HepG2 (cell line): Measurements from ENCODE around the gene CCDC142. TPM values are rescaled to one million over a fixed set of nuclear protein-coding genes. Genes with fewer than 3 reads are reported as not detected.

Experiments used
- ATF5 ChIP-seq: sonication (generic); formaldehyde crosslinking; IDR thresholded peaks from 2 replicates; pipeline ENCODE4 v1.4.0; 2020; ENCODE audit warnings: mild to moderate bottlenecking, low read depth, missing genetic modification reagents
- DMTF1 ChIP-seq: sonication (generic); formaldehyde crosslinking; IDR thresholded peaks from 2 replicates; pipeline ENCODE4 v1.4.0; 2020; ENCODE audit warnings: mild to moderate bottlenecking, missing genetic modification reagents
- FLYWCH1 ChIP-seq: sonication (generic); formaldehyde crosslinking; IDR thresholded peaks from 2 replicates; pipeline ENCODE4 v1.8.1; 2023; ENCODE audit warnings: mild to moderate bottlenecking, missing genetic modification reagents
- HMG20B ChIP-seq: conservative IDR thresholded peaks from 2 replicates; pipeline ENCODE4 v1.6.1; 2016; ENCODE audit warnings: missing genetic modification reagents, missing compliant biosample characterization
- HNF4A ChIP-seq: sonication (generic); formaldehyde crosslinking; IDR thresholded peaks from 2 replicates; pipeline ENCODE4 v1.4.0; 2020; ENCODE audit warnings: missing genetic modification reagents
- KLF11 ChIP-seq: IDR thresholded peaks from 2 replicates; pipeline ENCODE4 v1.6.1; 2016; ENCODE audit warnings: missing compliant biosample characterization
- NFIB ChIP-seq: sonication (generic); formaldehyde crosslinking; IDR thresholded peaks from 2 replicates; pipeline ENCODE4 v1.9.0; 2021; ENCODE audit warnings: missing genetic modification reagents, mild to moderate bottlenecking, borderline replicate concordance
- REL ChIP-seq: sonication (generic); formaldehyde crosslinking; conservative IDR thresholded peaks from 2 replicates; pipeline ENCODE4 v1.8.0; 2022; ENCODE audit warnings: mild to moderate bottlenecking, missing genetic modification reagents, moderate library complexity
- SOX5 ChIP-seq: IDR thresholded peaks from 2 replicates; pipeline ENCODE4 v1.6.1; 2016; ENCODE audit warnings: borderline replicate concordance
- TFE3 ChIP-seq: IDR thresholded peaks from 2 replicates; pipeline ENCODE4 v1.6.1; 2016
- ZBTB46 ChIP-seq: sonication (generic); formaldehyde crosslinking; IDR thresholded peaks from 2 replicates; pipeline ENCODE4 v1.4.0; 2020; ENCODE audit warnings: mild to moderate bottlenecking, missing genetic modification reagents, borderline replicate concordance
- ZGPAT ChIP-seq: IDR thresholded peaks from 2 replicates; pipeline ENCODE4 v1.6.1; 2016; ENCODE audit warnings: mild to moderate bottlenecking
- ZNF101 ChIP-seq: sonication (generic); formaldehyde crosslinking; IDR thresholded peaks from 2 replicates; pipeline ENCODE4 v1.4.0; 2020; ENCODE audit warnings: mild to moderate bottlenecking, low read depth, missing genetic modification reagents, borderline replicate concordance
- ZNF691 ChIP-seq: sonication (generic); formaldehyde crosslinking; IDR thresholded peaks from 2 replicates; pipeline ENCODE4 v1.4.0; 2020; ENCODE audit warnings: missing genetic modification reagents, low read depth, mild to moderate bottlenecking, borderline replicate concordance
- ZNF720 ChIP-seq: sonication (generic); formaldehyde crosslinking; IDR thresholded peaks from 2 replicates; pipeline ENCODE4 v1.4.0; 2020; ENCODE audit warnings: missing genetic modification reagents
- polyA plus RNA-seq, 8 experiments: library from polyadenylated mRNA; depleted of rRNA in 3 of 8; stranded (reverse) in 7 of 8; unstranded in 1 of 8; fragments of >200 nt; fragmentation: Illumina TruSeq in 4 of 8; extraction: Trizol in 4 of 8; gene quantifications; 2 replicates each; pipeline versions ENCODE4 v1.2.1 to v1.2.3, GENCODE V29; 2011 to 2016; ENCODE audit warnings: low read depth in 4 of 8, missing spikeins in 1 of 8, mixed read lengths in 1 of 8; ENCODE audit not compliant: insufficient read depth in 1 of 8
- total RNA-seq, 5 experiments: library from RNA; depleted of rRNA; stranded (reverse); fragments of >200 nt; fragmentation: Illumina TruSeq; extraction: Trizol; gene quantifications; 2 replicates each; pipeline ENCODE4 v1.2.3, GENCODE V29; 2016; ENCODE audit warnings: low read depth in 1 of 5

The CCDC142 gene
- total and polyA plus RNA-seq, 2 of the 13 experiments (the other 11 are each of a cell fraction or from before 2014, with no cell fraction given), result 14.7 to 30.4 TPM

- 0 out of 2 replicates have a peak, but pooled peaks have one; percentile 26 for TF ChIP-seq ATF5 (CRISPR knock-in tag)
- TF ChIP-seq FLYWCH1, result peak; percentile 82; the same call in 1 of the 2 replicates
- TF ChIP-seq SOX5 (CRISPR knock-in tag), result peak; percentile 24; the same call in 1 of the 2 replicates
- peak; percentile 94 for TF ChIP-seq NFIB (CRISPR knock-in tag)
- 0 out of 2 replicates have a peak, but pooled peaks have one; percentile 60 for TF ChIP-seq ZBTB46 (CRISPR knock-in tag)
- peak; percentile 82 for TF ChIP-seq HNF4A (CRISPR knock-in tag)
- TF ChIP-seq ZNF691 (CRISPR knock-in tag), result 0 out of 2 replicates have a peak, but pooled peaks have one; percentile 32
- 0 out of 2 replicates have a peak, but pooled peaks have one; percentile 11 for TF ChIP-seq ZNF101 (CRISPR knock-in tag)
- no peak for TF ChIP-seq ZNF720 (CRISPR knock-in tag)
- TF ChIP-seq DMTF1 (CRISPR knock-in tag), result peak; percentile 10; the same call in 1 of the 2 replicates
- TF ChIP-seq ZGPAT (CRISPR knock-in tag), result 0 out of 2 replicates have a peak, but pooled peaks have one; percentile 28
- TF ChIP-seq HMG20B, result peak; percentile 13; the same call in 1 of the 2 replicates
- TF ChIP-seq TFE3 (CRISPR knock-in tag), result 0 out of 2 replicates have a peak, but pooled peaks have one; percentile 21
- TF ChIP-seq REL (CRISPR knock-in tag), result 0 out of 2 replicates have a peak, but pooled peaks have one; percentile 32
- TF ChIP-seq KLF11 (CRISPR knock-in tag), result 0 out of 2 replicates have a peak, but pooled peaks have one; percentile 12
Measured at GRCh38 chr2:74496997-74497776, 14.4 kb upstream of the CCDC142 start (continued).
